ENCODE data around the gene NIN.
"Not testable (repeated sequence)": the region's sequence is repeated elsewhere in the genome, so short reads cannot be mapped to it uniquely, and the experiment has no call there.

NIN gene

DNA sequence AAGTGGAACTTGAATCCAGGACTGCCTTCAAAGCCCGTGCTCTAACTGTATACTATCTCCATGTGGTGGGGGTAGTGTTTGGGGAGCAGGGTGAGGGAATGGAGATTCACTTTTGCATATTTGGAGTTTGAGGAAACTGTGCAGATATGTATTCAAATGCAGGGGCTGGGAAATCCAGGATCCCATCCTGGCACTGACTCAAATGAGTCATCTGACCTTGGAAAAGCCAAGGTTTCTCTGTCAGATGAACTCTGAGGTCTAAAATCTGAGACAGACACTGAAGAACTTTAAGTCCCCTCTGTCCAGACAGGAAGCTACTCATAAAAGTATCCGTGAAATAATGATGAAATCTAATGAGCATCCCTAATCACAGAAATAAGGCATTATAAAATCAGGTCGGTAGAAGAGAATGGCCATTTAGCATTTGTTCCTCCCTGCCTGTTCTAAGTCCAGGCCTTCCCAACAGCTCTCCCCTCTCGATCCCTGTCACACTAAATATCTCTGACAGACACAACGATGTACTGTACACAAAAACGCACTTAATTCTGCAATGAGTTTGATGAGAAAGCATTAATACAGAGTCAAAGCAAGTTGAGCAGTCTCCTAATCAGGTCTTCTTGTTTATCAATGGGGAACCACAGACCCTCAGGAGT, 14.4 kb downstream of the NIN start:
- Histone ChIP-seq H3K36me3 (ENCODE audit: insufficient read depth, low read length) (peaks cover 11% of the 10 kb centered on the region), H3K4me3 (no peak overlapping the region), H3K9ac (ENCODE audit: insufficient read length) (no peak overlapping the region), H3K9me3 (ENCODE audit: low read depth, low read length) (no peaks in the 10 kb centered on the region), H3K27ac (0 out of 2 replicates have a peak overlapping the region, but pooled peaks have one; percentile 19)
- TF ChIP-seq FOXP2 (optimal IDR thresholded peaks at IDR 0.05; ENCODE audit: control extremely low read depth, extremely low read length, insufficient read depth), result no peak
- no peak for TF ChIP-seq POLR2AphosphoS5 (IDR thresholded peaks at IDR 0.05; ENCODE audit: borderline replicate concordance, low read depth, low read length)
- no peak for TF ChIP-seq EZH2 (IDR thresholded peaks at IDR 0.05)
- no peak for DNase-seq (ENCODE audit: low read depth, low spot score)

DNA sequence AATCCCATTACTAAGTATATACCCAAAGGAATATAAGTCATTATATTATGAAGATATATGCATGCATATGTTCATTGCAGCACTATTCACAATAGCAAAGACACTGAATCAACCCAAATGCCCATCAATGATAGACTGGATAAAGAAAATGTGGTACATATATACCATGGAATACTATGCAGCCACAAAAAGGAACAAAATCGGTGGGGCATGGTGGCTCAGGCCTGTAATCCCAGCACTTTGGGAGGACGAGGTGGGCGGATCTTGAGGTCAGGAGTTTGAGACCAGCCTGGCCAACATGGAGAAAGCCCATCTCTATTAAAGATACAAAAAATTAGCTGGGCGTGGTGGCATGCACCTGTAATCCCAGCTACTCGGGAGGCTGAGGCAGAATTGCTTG, 15.4 kb downstream of the NIN start:
- not testable (repeated sequence) for H3K9me3 ChIP-seq (ENCODE audit: low read depth, low read length); H3K4me3 ChIP-seq; DNase-seq (ENCODE audit: low read depth, low spot score); H3K27ac ChIP-seq; H3K9ac ChIP-seq (ENCODE audit: insufficient read length)
- H3K36me3 ChIP-seq (ENCODE audit: insufficient read depth, low read length), result peaks cover 11% of the 10 kb centered on the region

DNA sequence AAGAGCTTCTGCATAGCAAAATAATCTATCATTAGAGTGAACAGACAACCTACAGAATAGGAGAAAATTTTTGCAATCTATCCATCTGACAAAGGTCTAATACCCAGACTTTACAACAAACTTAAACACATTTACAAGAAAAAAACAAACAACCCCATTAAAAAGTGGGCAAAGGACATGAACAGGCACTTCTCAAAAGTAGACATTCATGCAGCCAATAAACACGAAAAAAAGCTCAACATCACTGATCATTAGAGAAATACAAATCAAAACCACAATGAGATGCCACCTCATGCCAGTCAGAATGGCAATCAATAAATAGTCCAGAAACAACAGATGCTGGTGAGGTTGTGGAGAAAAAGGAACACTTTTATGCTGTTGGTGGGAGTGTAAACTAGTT, 15.9 kb downstream of the NIN start:
- H3K27ac ChIP-seq; DNase-seq (ENCODE audit: low read depth, low spot score); H3K9me3 ChIP-seq (ENCODE audit: low read depth, low read length); H3K9ac ChIP-seq (ENCODE audit: insufficient read length); H3K4me3 ChIP-seq: not testable (repeated sequence)
- H3K36me3 ChIP-seq (ENCODE audit: insufficient read depth, low read length), result peaks cover 11% of the 10 kb centered on the region

DNA sequence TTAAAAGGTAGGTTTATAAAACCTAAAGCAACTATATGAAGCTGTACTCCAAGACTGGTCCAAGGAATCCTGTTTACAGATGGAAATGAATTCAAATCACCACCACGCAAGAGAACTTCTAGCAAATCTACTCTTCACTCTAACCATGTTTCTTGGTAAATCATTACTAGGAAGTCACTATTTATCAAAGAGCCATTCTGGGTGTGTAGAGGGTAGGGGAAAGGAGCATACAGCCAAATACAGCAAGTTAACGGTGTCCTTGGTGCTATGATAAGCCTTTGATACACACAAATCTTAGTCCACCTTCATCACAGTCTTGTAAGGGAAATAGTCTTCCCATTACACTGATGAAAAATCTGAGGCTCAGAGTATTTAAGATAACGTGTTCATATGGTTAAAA, 16.8 kb downstream of the NIN start:
- Histone ChIP-seq H3K9me3 (ENCODE audit: low read depth, low read length) (no peaks in the 10 kb centered on the region), H3K36me3 (ENCODE audit: insufficient read depth, low read length) (peaks cover 11% of the 10 kb centered on the region), H3K4me3 (0 out of 2 replicates have a peak overlapping the region, but pooled peaks have one; percentile 11), H3K9ac (ENCODE audit: insufficient read length) (no peak overlapping the region), H3K27ac (peak overlapping the region; percentile 92)
- TF ChIP-seq POLR2AphosphoS5 (IDR thresholded peaks at IDR 0.05; ENCODE audit: borderline replicate concordance, low read depth, low read length) (no peak), EZH2 (IDR thresholded peaks at IDR 0.05) (no peak), FOXP2 (optimal IDR thresholded peaks at IDR 0.05; ENCODE audit: control extremely low read depth, extremely low read length, insufficient read depth) (no peak)
- no peak for DNase-seq (ENCODE audit: low read depth, low spot score)

DNA sequence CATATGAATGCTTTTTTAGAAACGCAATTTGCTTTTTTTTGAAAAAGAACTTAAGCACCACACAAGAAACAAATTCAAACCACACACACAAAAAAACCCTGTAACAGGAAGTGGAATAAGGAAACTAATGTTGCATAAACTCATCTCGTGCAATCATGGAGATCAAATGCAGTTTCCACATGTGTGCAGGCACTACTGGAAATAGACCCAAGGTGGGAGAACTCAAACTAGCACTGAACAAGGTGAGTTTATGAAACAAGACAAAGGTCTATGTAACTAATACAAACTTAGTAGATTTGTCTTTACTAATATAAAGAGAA, 17.5 kb downstream of the NIN start:
- Histone ChIP-seq H3K27ac (peak overlapping the region; percentile 92), H3K4me3 (peak overlapping the region; percentile 74), H3K9me3 (ENCODE audit: low read depth, low read length) (no peaks in the 10 kb centered on the region), H3K36me3 (ENCODE audit: insufficient read depth, low read length) (peaks cover 11% of the 10 kb centered on the region), H3K9ac (ENCODE audit: insufficient read length) (peak overlapping the region; percentile 4)
- DNase-seq (ENCODE audit: low read depth, low spot score), result peak; percentile 50
- TF ChIP-seq EZH2 (IDR thresholded peaks at IDR 0.05) (no peak), FOXP2 (optimal IDR thresholded peaks at IDR 0.05; ENCODE audit: control extremely low read depth, extremely low read length, insufficient read depth) (no peak), POLR2AphosphoS5 (IDR thresholded peaks at IDR 0.05; ENCODE audit: borderline replicate concordance, low read depth, low read length) (no peak)

DNA sequence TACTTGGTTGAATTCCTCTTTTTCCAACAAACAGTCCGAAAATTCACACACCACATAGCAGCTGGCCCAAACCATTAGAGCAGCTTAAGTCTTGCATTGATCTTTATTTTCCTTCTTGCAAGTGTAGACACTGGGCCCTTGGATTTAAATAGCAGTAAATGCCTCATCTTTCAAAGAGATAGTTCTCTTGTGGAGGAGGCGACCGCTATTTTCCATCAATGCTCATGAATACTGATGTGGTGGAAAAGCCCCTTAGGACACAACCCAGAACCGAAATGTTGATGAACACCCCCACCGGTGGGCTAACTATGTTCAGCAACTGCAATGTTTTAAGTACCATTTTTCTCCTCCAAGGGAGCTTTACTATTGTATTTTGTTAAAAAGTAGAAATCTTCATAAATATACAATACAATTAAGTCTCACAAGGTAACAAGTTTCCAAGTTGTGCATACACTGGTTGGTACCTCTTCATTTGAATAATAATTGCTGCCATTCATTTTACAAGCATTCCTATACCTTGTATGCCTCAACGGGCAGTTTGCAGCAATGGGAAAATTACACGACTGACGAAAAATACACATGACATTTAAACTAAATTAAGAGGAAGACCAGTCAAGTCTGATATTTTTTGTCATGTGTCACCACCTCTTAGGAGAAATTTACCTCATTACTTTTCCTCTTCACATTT, 18.0 kb downstream of the NIN start:
- TF ChIP-seq EZH2 (IDR thresholded peaks at IDR 0.05) (no peak), FOXP2 (optimal IDR thresholded peaks at IDR 0.05; ENCODE audit: control extremely low read depth, extremely low read length, insufficient read depth) (no peak), POLR2AphosphoS5 (IDR thresholded peaks at IDR 0.05; ENCODE audit: borderline replicate concordance, low read depth, low read length) (no peak)
- DNase-seq (ENCODE audit: low read depth, low spot score), result peak; percentile 34
- Histone ChIP-seq H3K9me3 (ENCODE audit: low read depth, low read length) (no peaks in the 10 kb centered on the region), H3K36me3 (ENCODE audit: insufficient read depth, low read length) (peaks cover 14% of the 10 kb centered on the region), H3K27ac (peak overlapping the region; percentile 92), H3K9ac (ENCODE audit: insufficient read length) (peak overlapping the region; percentile 4), H3K4me3 (peak overlapping the region; percentile 74)

DNA sequence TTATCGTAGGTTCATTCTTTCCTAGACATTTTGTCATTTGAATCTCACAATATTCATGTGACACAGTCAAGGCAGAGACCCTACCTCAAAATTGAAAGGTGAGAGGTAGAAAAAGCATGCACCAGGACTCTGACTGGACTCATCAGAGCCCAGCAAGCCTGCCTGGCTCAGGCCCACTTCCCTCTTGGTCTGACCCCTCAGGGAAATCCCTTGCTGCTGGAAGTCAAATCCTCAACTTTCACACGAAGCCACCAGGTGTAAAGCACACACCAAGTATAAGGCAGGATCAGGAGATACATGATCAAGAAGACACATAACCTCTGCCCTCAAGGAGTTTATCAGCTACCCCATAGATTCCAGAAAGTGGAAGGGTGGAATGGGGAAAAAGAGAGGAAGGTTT, 18.8 kb downstream of the NIN start:
- peaks cover 17% of the 10 kb centered on the region for H3K36me3 ChIP-seq (ENCODE audit: insufficient read depth, low read length)
- H3K9ac ChIP-seq (ENCODE audit: insufficient read length), result no peak overlapping the region
- H3K4me3 ChIP-seq, result peak overlapping the region; percentile 74; the same call in 1 of the 2 replicates

DNA sequence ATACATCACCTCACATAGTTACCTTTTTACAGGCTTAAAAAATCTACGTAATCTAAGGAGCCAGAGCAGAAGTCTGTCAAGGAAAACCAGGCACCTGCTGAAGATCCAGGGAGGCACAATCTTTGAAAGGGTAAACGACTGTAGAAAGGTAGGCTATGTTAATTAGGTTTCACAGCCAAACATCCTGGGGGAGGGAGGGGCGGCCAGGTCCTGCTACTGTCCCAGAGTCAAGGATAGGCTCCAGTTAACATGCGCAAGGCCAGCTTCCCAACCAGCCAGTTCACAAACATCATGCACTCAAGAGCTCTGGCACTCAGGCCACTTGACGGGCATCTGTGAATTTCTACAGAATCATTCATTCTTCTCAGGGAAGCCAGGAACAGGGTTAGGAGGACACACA, 22.9 kb downstream of the NIN start:
- no peaks in the 10 kb centered on the region for H3K9me3 ChIP-seq (ENCODE audit: low read depth, low read length)
- no peak for TF ChIP-seq FOXP2 (optimal IDR thresholded peaks at IDR 0.05; ENCODE audit: control extremely low read depth, extremely low read length, insufficient read depth)
- TF ChIP-seq EZH2 (IDR thresholded peaks at IDR 0.05), result no peak
- no peak for TF ChIP-seq POLR2AphosphoS5 (IDR thresholded peaks at IDR 0.05; ENCODE audit: borderline replicate concordance, low read depth, low read length)
- no peak overlapping the region for H3K9ac ChIP-seq (ENCODE audit: insufficient read length)
- no peak overlapping the region for H3K27ac ChIP-seq
- peaks cover 14% of the 10 kb centered on the region for H3K36me3 ChIP-seq (ENCODE audit: insufficient read depth, low read length)
- no peak for DNase-seq (ENCODE audit: low read depth, low spot score)
- H3K4me3 ChIP-seq, result no peak overlapping the region

More for the DNA sequence above, 18.8 kb downstream of the NIN start:
- no peak for TF ChIP-seq POLR2AphosphoS5 (IDR thresholded peaks at IDR 0.05; ENCODE audit: borderline replicate concordance, low read depth, low read length)
- TF ChIP-seq EZH2 (IDR thresholded peaks at IDR 0.05), result no peak
- TF ChIP-seq FOXP2 (optimal IDR thresholded peaks at IDR 0.05; ENCODE audit: control extremely low read depth, extremely low read length, insufficient read depth), result no peak
- Histone ChIP-seq H3K27ac (peak overlapping the region; percentile 92), H3K9me3 (ENCODE audit: low read depth, low read length) (no peaks in the 10 kb centered on the region)
- DNase-seq (ENCODE audit: low read depth, low spot score), result no peak
